HG02852 (cell line): ENCODE data around the gene FOXP1.

ENCODE experiments used
- ATAC-seq: cut with Tn5 transposase; IDR thresholded peaks from one replicate; pipeline ENCODE4 v1.9.1; 2021; ENCODE audit warnings: mild to moderate bottlenecking, moderate library complexity; ENCODE audit not compliant: unreplicated experiment

FOXP1 gene

DNA sequence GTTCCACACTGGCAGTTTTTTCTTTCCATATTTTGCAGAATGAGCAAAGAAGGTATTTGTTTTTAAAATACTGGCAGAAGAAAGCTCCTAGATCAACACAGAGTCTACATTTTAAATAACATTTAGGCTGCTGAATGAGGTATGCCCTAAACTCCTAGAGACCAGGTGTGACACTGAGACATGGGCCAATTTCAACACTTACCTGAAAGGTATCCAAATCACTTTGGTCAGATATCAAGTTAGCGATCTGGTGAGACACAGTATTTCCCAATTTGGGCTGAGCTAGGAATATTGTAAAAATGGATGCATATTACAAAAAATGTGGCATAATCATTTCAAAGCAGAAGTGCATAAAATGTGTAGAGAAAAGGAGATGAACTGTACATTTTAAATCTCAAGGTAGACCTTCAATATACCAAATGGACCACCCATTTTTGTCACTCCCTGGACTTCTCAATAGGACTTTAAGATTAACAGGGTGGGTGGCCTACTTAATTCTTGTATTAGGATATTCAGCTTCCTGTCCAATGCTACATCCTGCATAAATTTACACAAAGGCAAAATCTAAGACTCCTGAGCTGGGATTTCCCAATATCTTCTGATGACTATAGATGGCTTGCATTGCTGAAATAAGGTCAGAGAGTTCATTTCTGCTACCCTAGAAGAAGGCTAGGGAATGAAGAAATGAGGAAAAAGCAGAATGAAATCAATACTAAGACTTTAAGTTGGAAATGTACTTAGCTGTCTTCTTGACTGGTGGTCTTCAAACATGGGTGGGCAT, 487.8 kb downstream of the FOXP1 start:
- no peak for ATAC-seq

DNA sequence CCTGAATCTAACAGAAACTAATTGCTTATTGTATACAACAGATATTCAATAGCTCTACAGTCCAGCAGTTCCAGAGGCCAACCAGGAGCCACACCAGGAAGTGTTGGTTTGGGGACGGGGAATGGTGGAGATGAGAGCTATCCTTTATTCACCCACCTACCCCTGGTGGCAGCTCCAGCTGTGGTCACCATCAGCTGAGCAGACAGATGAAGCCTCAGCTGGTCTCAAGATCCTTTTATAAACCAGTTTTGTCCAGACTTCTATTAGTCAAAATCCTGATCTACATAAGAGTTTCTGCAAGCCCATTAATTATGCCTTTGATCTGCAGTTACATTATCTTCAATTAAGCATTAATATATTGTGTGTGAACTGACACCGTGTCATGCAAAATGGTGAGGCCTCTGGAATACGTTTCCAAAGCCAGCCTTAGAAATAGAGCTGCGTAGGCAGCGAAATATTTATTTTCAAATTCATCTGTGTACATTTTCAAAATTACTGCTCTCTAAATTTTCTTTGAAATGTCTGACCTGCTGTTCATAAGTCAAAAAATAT, 488.8 kb downstream of the FOXP1 start:
- ATAC-seq: no peak

DNA sequence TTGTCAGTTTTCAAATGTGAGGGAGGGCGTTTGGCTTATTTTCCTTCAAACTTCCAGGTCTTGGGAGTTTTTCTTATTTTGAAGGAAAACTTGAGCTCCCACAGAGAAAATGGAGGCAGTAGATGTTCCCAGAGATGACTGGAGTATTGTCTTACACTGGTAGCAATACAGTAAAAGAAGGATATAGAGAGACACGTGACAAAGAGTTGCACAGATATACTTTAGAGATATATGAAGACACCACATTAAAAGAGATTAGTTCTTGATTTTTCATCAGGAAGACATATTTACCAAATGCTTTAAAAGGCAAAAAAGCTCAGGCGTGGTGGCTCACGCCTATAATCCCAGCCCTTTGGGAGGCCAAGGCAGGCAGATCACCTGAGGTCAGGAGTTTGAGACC, 490.9 kb downstream of the FOXP1 start:
- ATAC-seq: no peak

GRCh38 chr3:71090207-71090606, 493.3 kb downstream of the FOXP1 start:
- ATAC-seq: no peak

DNA sequence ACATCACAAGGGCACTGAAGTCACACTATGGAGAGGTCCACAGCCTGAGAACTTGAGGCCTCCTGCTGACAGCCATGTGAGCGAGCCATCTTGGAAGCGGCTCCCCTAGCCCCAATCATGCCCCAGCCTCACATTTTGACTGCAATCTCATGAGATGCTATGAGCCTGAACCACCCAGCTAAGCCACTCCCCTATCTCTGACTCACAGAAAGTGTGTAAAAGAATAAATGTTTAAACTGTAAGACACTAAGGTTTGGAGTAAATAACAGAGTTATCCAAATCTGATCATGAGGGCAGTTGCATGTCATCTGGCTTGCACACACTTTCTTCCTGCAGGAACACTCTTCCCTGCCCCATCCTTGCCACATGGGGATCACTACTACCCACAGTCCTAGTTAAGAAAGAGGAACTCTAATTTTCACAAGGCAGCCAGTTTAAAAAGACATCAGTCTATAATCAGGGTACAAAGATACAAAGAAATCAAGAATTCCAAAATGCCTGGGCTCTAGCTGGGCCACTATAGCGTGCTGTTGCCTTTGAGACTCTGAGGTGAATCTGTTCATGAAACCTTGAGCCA, 494.2 kb downstream of the FOXP1 start:
- ATAC-seq: no peak

DNA sequence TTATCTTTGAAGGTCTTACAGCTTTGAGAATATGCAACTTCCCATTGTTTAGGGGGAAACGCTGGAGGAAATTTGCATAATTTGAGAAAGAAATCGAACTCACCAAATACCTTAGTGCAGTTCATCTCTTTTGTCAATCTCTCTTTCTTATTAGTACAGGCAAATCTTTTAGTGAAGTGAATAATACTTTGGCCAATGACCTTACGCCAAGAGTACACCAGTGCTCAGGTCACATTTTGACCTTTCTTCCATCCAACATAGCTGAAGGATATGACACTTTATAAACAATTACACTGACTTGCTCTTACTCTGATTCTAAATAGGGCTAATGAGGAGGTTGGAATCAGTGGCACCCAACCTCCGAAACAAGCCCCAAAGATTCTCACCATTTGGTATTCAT, 494.8 kb downstream of the FOXP1 start:
- ATAC-seq: no peak

- ATAC-seq: no peak
These were observed 495.4 kb downstream of the FOXP1 start for GRCh38 chr3:71088019-71088708.

- peak; percentile 91 for ATAC-seq
These were observed 496.1 kb downstream of the FOXP1 start for GRCh38 chr3:71087143-71088018.

DNA sequence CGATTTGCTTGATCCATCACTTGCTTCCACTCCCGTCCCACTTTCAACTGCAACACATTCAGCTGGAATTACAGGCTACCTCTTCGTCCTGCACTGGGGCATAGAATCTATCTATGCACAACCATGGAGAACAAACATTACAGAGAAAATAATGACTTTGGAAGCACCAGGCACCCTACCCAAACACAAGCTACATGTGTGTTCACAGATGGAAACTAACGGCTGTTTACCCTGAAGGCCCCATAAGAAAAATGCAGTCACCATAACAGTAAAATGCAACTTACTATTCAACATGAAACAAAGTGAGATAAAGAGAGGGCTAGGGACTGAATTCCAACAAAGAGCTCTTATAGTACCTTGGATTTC, 496.8 kb downstream of the FOXP1 start:
- ATAC-seq: no peak

DNA sequence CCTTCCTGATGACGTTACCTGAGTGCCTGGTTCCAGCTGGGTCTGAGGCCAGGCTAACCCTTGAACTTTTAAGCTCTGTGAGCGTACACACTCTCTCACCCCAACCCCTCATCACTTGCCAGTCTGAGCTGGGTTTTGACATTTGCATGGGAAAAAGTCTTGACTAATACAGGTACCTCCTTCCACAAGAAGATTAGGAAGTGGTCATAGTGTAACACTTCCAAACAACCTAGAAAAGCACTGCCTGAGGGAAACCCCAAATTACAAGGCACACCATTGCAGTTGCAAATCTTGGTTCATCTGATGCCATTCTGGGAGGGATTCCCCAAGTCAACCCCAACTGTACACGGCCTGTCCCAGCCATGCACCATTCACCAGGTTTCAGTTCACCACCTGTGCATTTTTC, 499.8 kb downstream of the FOXP1 start:
- peak; percentile 23 for ATAC-seq

DNA sequence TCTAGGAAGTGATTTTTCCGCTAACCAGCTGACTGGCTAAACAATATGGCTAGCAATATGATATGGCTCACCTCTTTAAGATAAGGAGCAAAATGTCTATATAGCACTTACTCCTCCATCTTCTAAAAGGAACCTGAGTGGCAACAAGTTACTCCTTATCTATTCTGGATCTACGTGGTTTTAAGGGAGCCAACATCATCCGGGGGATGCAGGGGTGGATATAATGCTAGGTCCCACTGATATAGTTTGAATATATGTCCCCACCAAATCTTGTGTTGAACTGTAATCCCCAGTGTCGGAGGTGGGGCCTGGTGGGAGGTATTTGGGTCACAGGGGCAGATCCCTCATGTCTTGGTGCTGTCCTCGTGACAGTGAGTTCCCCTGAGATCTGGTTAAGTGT, 500.7 kb downstream of the FOXP1 start:
- no peak for ATAC-seq

DNA sequence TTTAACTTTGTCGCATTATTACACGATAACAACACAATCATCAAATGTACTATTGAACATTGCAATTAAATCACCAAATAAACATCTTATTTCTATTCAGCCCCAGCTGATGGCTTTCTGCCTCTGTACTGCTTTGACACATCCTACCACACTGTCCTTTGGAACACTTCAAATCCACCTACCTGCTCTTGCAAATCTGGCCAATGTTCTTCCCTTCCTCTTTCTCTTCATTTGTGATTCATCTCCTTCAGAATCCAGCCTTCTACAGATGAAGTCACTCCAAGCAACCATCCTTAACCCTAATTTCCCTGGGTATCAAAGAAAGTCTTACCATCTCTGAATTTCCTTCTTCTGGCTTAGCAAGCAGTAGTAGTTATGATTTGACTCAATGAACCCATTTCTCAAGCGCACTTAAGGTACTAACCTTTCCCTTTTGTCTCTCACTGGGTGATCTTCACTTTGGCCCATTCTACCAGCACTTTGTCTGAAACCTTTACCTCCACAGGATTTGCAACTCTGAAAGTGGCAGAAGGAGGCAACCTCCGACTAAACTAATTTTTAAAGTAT, 502.9 kb downstream of the FOXP1 start:
- no peak for ATAC-seq

DNA sequence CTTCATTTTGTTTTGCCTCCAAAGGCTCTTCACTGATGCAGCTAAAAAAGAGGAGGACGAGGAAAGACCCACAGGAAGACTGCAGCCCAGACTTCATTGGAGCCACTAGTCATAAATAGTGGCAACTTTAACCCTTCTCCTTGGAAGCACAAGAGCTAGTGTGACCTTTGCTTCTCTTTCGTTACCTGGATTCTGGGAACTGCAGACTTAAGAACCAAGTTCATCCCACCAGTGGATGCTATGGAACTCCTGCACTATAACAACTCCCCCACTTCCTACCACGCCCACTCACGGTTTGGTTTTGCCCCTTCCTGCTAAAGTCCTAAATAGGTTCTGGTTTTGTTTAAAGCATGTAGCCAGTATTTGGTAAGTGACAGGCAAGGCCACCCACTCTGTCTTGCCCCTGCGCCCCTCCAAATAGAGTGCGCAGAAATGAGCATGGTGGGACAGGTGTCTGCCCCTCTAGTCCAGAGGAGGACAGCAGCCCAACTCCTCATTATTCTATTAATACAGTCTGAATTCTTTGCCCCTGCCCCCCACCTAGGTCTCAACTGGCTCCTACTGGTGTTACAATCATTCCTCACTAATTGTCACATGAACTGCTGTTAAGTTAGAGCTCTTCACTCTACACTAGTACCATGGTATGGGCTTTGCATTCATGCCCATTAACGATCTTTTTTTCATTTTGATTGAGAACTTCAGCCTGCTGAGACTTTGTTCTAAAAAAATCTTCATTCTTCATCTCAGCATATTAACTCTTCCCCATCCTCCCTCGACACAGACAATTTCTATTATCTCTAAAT, 504.6 kb downstream of the FOXP1 start:
- no peak for ATAC-seq

DNA sequence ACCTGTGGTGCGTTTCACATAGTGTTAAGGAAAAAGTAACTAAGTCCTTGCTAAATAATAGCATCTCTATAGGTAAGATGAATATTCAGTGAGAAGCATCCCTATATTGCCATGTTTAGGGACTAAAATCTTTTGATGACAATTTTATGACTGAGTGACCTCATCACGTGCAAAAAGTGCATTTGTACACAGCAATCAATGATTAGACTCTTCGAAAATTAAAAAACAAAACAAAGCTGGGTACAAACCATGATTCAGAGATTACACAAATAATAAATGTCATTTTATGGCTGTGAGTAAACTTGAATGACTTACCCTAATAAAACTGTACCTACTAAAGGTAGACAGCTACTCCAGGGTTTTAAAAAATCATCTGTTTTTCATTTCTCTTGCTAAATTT, 505.3 kb downstream of the FOXP1 start:
- ATAC-seq: no peak

- no peak for ATAC-seq
These were observed 506.5 kb downstream of the FOXP1 start for GRCh38 chr3:71077070-71077469.

DNA sequence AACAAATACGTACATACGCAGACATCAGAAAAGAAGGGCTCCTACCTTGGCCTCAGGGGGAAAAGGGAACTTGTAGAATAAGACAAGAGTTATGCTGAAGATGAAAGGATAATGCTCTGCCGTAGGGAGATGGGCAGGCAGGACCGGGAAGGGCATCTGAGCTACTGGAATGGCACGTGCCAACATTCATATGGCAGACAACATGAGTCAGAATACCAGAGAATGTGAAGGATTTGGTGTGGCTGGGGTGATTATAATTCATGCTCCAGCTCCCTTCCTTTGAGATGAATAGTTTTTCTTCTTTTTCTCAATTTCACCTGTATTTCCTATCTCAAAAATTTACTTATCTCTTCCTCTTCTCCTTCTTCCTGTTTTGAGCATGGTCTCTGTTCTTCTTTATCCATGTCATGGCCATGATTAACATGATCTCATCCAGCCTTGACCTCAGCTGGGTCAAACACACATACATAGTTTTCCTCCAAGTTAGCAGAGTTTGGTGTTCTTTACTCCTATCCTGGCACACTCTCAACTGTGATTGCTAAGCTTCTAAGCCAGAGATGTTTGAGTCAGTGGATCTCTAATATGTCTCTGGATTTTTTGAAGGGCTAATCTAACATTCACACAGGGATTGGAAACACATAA, 507.0 kb downstream of the FOXP1 start:
- ATAC-seq: no peak

- no peak for ATAC-seq
These were observed 508.0 kb downstream of the FOXP1 start for GRCh38 chr3:71075494-71075893.

DNA sequence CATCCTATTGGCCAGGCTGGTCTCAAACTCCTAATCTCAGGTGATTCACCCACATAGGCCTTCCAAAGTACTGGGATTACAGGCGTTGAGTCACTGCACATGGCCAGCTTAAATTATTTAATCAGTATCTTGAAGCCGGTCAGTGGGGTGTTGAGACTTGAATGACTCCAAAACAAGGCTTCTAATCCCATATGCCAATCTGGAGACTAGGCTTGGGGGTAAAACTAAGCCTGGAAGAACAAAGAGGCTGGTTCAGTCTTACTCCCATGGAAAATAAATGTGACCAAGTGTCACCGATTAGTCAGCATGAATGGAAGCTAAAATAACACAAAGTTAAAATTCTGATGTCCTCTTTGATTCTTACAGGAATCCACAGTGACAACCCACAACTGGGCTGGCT, 509.1 kb downstream of the FOXP1 start:
- no peak for ATAC-seq

- ATAC-seq: no peak
These were observed 510.5 kb downstream of the FOXP1 start for GRCh38 chr3:71072986-71073385.
